NCI-H226 (cell line): ENCODE measurements around the gene CNKSR3.

ENCODE experiments used
- DNase-seq: peaks from one replicate; pipeline ENCODE4 v3.0.0-alpha.2; 2015

The CNKSR3 gene

GRCh38 chr6:154478021-154478700 is 32.3 kb downstream of the CNKSR3 start:
- no peak for DNase-seq

GRCh38 chr6:154476494-154476893 is 34.0 kb downstream of the CNKSR3 start:
- no peak for DNase-seq

GRCh38 chr6:154474648-154475428 is 35.6 kb downstream of the CNKSR3 start:
- DNase-seq: peak; percentile 77

- no peak for DNase-seq
These were observed 37.2 kb downstream of the CNKSR3 start for GRCh38 chr6:154473324-154473723.

- DNase-seq: no peak
These were observed 38.7 kb downstream of the CNKSR3 start for GRCh38 chr6:154471609-154472362.

GRCh38 chr6:154469306-154469935 is 41.1 kb downstream of the CNKSR3 start:
- DNase-seq: no peak

- no peak for DNase-seq
These were observed 41.7 kb downstream of the CNKSR3 start for GRCh38 chr6:154468760-154469159.

GRCh38 chr6:154466971-154467679 is 43.4 kb downstream of the CNKSR3 start:
- no peak for DNase-seq

- DNase-seq: no peak
These were observed 44.3 kb downstream of the CNKSR3 start for GRCh38 chr6:154466139-154466538.

- no peak for DNase-seq
These were observed 46.7 kb downstream of the CNKSR3 start for GRCh38 chr6:154463573-154464419.

- DNase-seq: peak; percentile 9
These were observed 48.1 kb downstream of the CNKSR3 start for GRCh38 chr6:154462425-154462824.

- no peak for DNase-seq
These were observed 49.1 kb downstream of the CNKSR3 start for GRCh38 chr6:154461348-154461747.

GRCh38 chr6:154460306-154461071 is 50.0 kb downstream of the CNKSR3 start:
- DNase-seq: no peak

GRCh38 chr6:154459513-154459912 is 51.0 kb downstream of the CNKSR3 start:
- no peak for DNase-seq

- DNase-seq: no peak
These were observed 51.7 kb downstream of the CNKSR3 start for GRCh38 chr6:154458565-154459470.

- DNase-seq: peak; percentile 12
These were observed 52.6 kb downstream of the CNKSR3 start for GRCh38 chr6:154457881-154458284.

- peak; percentile 62 for DNase-seq
These were observed 53.3 kb downstream of the CNKSR3 start for GRCh38 chr6:154457046-154457713.

- DNase-seq: no peak
These were observed 57.2 kb downstream of the CNKSR3 start for GRCh38 chr6:154453329-154453728.

GRCh38 chr6:154450498-154450897 is 60.0 kb downstream of the CNKSR3 start:
- no peak for DNase-seq
